Cerebellar cortex (tissue), 1 donor: ENCODE data around the gene NT5C3B.

Source experiments
- DNase-seq: peaks from one replicate; pipeline ENCODE4 v3.0.0-alpha.2; 2015; ENCODE audit warnings: low spot score

NT5C3B gene

DNA sequence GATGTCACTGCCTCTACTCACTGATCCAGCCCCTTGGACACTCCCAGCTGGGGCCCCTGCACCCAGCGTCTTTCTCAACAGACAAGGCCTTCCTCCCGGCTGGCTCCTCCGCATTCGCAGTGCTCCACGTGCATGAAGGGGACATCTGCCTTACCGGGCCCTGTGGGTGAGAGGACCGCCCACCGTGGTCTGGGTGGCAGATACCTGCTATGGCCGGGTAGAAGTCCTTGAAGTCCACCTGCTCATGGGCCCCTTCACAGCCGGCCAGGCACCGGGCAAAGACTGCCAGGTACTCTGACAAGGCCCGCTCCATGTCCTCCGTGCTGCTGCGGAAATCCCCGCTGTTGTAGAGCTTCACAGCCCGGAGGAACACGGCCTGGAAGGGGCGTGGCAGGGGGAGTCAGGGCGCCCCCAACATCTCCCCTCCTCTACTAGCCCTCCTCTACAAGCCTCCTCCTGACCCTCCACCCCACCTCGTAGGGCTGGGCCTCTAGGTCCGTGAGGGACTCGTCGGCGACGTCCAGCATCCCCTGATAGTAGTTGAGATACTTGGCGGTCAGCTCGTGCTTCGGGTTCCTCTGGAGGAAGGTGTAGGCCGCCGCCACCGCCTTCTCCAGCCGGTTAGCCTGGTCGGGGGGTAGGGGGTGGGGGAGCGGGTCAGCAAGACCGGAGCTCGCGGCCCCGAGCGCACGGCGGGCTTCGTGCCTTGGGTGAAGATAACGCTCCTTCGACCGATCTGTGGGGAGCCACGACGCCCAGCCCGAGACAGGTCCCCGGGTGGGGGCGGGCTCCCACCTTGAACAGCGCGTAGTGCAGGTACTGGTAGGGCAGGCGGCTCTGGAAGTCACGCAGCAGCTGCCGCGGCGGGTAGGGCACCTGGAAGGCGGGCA lies 25.1 kb downstream of the NT5C3B start:
- DNase-seq, result no peak

GRCh38 chr17:41806685-41807445 lies 29.2 kb downstream of the NT5C3B start:
- DNase-seq, result no peak

DNA sequence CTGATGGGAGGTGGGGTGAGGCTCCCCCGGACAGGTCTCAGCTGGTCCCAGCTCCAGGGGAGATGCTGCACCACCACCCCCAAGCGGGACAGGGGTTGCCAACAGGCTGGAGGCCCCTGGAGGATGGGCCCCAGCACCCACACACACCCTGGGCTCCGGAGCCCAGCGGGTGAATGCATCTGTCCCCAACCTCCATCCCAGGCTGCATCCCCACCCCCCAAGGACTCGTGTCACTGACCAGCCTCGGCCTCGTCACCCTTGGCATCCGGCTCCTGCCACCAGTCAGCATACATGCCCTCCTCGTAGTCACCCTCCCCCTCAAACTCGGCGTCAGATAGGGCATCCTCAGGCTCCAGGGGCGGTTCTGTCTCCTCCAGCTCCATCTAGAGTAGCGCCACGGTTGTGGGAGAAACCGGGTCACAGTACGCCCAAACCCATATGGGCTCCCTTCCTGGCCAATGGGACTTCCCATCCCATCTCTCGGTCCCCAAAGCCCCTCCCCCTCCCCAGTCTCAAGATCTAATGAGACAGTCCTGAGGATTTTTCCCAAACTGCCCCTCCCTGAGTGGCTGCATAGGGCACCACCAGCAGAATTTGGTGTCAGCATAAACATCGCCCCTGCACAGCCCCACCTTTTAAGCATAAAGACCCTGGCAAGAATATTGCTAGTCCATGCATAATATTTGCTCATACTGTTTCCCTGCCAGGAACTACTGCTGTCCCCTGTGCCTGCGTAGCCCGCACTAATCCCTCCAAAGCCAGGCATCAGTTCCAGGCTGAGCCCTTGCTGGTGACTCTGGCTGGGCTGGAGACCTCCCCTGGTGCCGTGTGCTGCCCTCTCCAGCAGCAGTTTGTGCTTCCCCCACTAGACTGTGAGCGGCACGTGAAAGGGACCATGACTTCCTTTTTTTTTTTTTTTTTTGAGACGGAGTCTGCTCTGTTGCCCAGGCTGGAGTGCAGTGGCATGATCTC lies 32.7 kb downstream of the NT5C3B start:
- DNase-seq, result peak; percentile 57

DNA sequence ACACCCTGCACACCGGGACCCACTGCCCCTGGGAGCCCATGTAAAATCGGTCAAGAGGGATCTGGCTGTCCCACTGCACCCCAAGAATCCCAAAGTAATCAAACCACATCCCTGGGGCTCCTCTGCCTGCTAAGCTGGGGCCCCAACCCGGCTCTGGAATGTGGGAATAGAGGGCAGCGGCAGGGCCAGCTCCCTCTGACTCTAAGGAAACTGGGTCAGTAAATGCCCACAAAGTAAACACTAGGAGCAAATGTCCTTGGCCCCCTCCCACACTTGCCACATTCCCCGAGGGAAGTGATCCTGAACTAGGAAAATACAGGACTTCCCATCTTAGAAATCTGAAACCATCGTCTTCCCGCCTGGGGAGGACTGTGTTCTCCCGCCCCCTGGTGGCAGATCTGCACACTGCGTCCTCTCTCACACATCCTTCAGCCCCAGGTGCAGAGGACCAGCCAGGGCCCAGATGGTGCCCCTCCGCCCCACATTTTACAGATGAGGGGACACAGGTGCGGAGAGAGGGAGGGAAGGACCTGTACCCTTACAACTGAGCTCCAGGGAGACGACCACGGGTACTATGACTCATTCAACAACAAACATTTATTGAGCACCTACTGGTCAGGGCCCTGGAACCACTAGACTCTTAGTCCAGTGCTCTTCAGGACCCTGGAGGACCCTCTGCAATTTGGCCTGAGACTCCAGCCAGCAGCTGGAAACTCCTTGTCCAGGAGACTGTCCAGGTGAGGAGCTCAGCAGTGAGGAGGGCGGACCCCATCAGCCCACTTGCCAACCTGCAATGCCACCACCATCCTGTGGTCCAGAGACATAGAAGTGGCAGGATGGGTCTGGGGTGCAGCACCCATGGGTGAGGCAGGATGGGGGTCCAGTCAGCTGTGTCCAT lies 34.4 kb downstream of the NT5C3B start:
- DNase-seq, result peak; percentile 84

DNA sequence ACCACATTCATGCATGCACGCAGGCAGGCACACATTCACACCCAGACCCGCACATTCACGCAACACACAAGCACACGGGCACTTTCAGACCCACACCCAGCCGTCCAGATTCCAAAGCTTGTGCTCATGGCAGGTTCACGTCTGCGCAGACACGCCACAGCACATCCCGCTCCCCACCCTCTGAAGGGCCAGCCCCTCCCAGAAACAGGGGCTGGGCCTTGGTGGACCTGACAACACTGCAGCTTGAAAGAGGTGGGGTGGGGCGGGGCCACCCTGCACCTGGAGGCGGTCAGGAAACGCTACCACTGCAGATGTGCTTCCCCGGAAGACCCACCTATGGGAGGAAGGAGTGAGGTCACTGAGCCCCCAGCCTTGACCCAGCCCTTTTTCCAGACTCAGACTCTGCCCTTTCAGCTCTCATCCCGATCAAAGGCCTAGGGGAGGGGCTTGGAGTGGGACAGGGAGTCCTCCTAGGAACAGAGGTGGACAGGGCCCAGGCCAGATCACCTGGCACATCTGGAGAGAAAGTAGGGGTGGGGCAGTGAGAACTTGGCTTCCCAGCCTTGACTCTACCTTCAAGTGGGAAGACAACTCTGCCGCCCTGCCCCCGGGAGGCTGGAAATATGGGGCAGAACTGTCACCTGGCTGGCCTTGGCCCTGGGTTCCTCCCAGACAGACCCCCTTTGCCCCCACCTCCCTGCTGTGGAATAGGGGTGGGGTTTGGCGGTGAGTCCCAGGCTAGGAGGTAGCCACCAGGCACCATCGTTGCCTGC lies 35.2 kb downstream of the NT5C3B start:
- DNase-seq, result no peak

- DNase-seq, result no peak
These were observed 36.7 kb downstream of the NT5C3B start for GRCh38 chr17:41799366-41799765.

DNA sequence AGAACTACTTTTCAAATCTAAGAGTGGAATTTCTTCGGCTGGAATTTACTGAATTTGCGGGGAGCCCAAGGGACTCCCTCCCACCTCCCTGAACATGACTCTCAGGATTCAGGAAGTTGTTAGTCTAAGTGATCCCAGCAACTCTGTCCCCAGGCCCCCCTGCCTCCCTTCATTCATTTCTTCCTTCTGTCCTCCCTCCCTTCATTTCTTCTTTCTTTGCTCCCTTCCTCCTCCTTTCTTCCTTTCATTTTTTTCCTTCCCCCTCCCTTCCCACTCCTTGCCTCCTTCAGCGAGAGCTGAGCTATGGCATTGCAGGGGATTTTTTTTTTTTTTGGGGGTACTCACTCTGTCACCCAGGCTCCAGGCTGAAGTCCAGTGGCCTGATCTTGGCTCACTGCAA lies 38.7 kb downstream of the NT5C3B start:
- no peak for DNase-seq

- no peak for DNase-seq
These were observed 39.7 kb downstream of the NT5C3B start for GRCh38 chr17:41796121-41796895.

DNA sequence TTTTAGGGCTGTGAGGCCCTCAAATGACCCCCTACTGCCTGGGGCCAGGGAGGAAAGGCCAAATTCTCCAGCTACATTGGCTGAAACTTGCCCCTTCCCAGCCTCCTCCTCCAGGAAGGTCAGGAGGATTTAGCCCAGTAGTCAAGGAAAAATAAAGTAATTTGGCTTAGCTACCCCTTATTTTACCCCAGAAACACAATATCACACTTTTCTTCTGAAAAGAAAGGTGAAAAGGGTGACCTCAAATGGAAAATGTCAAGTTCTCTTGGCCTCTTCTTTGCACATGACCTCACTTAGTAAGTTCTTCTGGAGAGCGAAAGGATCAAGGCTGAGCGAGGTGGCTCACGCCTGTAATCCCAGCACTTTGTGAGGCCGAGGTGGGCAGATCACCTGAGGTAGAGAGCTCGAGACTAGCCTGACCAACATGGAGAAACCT lies 41.5 kb downstream of the NT5C3B start:
- DNase-seq, result no peak

DNA sequence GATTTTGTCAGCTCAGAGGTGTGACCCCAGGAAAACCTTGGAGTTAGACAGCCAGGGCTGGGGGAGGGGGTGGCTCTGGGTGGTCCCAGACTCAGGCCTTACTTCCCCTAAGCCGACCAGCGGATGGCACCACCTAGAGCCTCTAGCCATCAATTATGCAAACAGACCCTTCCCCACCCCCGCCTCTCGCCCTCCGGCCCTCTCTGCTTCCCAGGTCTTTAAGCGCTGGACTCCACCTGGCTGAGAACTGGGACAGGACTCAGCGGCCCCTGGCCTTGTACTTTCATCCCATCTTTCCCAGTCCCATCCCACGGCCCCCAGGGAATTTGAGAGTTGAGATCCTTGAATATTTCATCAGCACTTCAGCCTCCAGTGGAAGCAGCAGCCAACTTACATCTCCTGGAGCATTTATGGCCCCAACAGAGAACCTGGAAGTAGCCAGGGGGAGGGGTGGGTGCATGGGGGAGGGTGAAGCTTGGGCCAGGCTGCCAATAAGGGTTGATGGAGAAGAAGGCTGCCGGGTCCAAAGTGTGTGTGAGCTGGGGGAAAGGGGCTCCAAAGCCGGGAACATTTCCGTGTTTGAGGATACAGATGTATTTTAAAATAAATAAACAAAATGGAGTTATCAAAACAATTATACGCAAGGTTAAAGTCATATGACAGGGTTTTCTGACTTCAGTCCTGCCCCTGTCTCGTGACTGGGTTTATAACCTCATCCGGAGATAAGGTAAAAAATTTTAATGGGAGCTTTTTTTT lies 42.1 kb downstream of the NT5C3B start:
- DNase-seq, result no peak

GRCh38 chr17:41792845-41793783 lies 42.9 kb downstream of the NT5C3B start:
- DNase-seq, result no peak

- DNase-seq, result no peak
These were observed 49.0 kb downstream of the NT5C3B start for GRCh38 chr17:41787021-41787418.

DNA sequence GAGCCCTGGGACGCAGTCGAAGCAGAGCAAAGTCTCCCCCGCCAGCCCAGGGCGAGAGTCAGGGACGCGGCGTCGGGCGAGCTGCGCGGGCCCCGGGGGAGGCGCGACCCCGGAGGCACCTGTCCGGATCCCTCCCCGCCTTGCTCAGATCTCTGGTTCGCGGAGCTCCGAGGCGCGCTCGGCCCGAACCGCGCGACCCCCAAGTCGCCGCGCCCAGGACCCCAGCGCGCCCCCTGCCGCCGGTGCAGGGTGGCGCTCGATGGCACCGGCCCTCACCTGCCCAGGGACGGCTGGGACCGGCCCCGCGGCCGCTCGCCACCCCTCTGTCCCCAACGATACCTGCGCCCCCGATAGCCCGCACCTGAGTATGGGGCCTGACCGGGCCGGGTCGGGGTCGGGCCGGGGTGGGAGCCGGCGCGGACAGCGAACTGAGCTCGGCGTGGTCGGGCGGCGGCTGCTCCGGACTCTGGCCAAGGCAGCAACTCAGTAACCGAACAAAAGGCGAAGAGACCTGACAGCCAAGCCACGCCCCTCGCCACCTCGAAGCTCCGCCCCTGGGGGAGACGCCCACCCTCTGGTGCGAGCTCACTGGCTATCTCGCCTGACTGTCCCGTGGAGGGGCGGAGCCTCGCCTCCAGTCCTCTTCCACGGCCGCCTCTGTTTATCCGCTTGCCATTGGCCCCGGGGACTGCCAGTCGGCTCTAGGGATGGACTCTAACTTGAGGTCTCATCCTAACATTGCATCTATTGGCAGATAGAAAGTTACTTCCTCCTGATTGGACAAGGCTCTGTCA lies 49.6 kb downstream of the NT5C3B start, which contains the start of gene JUP:
JUP (minus strand) TSS at position 485 of the 794 bp plus-strand sequence. CDS start 14,857 bp downstream, outside the sequence.
- DNase-seq, result peak; percentile 100

- DNase-seq, result no peak
These were observed 50.2 kb downstream of the NT5C3B start for GRCh38 chr17:41785859-41786226.

- peak; percentile 65 for DNase-seq
These were observed 50.8 kb downstream of the NT5C3B start for GRCh38 chr17:41785091-41785858.
